Measurements from ENCODE around the gene CACYBP.

The CACYBP gene

DNA sequence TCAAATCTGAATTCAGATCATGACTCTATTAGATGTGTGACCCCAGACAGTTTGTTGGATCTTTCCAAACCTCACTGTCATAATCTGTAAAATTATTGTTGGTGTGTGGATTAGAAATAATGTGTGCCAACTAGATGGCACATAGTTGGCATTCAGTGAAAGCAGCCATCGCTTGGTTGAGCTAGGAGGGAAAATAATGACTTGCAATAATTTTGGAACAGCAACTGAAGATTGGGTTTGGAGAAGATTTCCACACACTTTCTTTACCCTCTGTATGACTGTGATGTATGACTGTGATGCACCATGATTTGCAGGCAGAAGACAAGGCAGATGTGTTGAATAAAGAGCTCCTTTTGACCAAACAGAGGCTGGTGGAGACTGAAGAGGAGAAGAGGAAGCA is 24.0 kb upstream of the CACYBP start:
- H3K36me3 ChIP-seq (ENCODE audit: control insufficient read depth, insufficient read depth, low read length): no peaks in the 10 kb centered on the region
- WGBS, 2 experiments (ENCODE audit: insufficient coverage in 2 of 2): 80 to 100% methylated on average over 1 of the region's 1 CpG

DNA sequence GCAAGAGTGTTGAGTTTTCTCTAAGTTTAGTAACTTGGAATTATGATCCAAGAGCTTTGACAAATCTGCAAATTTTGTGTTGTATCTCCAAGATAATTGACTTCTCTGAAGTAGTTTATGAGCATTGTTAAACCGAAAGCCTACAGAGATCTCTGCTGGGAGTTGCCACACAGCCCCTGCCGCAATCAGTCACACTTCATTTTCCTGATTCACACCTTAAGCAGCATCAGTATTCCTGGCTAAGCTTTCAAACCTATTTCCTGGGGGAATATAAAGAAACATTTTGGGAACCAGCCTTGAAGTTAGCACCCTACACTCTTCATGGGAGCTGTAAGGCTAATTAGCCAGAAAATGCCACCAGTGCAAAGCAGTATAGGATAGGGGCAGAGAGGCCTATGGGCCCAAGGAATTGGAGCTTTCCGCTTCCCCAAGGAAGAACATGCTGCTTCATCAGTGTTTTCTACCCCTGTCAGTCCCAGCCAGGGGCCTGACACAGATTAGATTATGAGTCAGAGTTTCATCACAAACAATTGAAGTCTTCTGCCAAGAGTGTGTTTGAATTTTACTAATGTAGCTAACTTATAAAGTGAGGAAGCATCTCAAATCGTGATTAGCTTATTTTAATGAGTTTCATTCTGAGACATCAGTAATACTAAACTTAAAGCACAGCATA is 23.2 kb upstream of the CACYBP start:
- 93% methylated on average over 2 of the region's 4 CpGs; no CpG with 5 or more reads in 1 of the 2 experiments for WGBS, 2 experiments (ENCODE audit: insufficient coverage in 2 of 2)
- H3K36me3 ChIP-seq (ENCODE audit: control insufficient read depth, insufficient read depth, low read length): no peaks in the 10 kb centered on the region
- H3K9me3 ChIP-seq (ENCODE audit: control insufficient read depth, low read length): no peaks in the 10 kb centered on the region
- no peak overlapping the region for H3K27ac ChIP-seq (ENCODE audit: low read depth, low read length, severe bottlenecking)
- no peak overlapping the region for H3K4me3 ChIP-seq (ENCODE audit: extremely low read depth, insufficient read depth, low read length, poor library complexity, severe bottlenecking)
- H3K4me1 ChIP-seq (ENCODE audit: control insufficient read depth, insufficient read depth, low read length, poor library complexity, severe bottlenecking): peaks cover 4% of the 10 kb centered on the region

More for the DNA sequence above, 24.0 kb upstream of the CACYBP start:
- Histone ChIP-seq H3K27ac (ENCODE audit: low read depth, low read length, severe bottlenecking) (no peak overlapping the region), H3K4me3 (ENCODE audit: extremely low read depth, insufficient read depth, low read length, poor library complexity, severe bottlenecking) (no peak overlapping the region), H3K9me3 (ENCODE audit: control insufficient read depth, low read length) (no peaks in the 10 kb centered on the region), H3K4me1 (ENCODE audit: control insufficient read depth, insufficient read depth, low read length, poor library complexity, severe bottlenecking) (peaks cover 4% of the 10 kb centered on the region)

DNA sequence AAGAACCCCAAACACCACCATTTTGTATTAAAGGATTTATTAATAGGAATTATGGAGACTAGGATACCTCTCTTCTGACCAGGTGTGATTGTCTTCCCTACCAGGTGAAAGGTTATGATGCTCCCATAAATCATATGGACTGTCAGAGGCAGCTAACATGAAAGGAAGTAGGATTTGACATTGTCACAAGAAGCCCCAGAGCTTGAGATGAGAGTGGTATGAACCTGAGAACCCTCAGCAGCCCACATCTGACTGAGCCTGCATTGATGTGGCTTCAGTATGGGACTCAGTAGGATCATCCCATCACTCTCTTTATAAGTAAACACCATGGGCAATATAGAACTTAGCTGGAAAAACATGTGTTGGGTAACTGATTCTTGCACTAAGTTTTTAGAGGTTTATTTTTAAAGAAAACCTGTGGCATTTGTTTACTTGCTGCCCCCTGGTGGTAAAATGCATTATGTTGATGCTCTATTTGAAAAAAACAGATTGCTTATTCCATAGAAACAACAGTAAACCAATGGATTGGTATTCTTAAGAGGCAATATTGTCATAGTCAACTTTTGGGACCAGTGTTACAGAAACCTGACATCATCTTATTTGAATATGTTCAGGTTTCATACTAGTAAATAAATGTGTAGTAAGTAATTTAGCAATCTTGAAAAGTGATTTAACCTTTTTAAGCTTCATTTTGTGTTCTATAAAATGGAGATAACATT is 16.6 kb upstream of the CACYBP start:
- no peaks in the 10 kb centered on the region for H3K9me3 ChIP-seq (ENCODE audit: control insufficient read depth, low read length)
- no peaks in the 10 kb centered on the region for H3K4me1 ChIP-seq (ENCODE audit: control insufficient read depth, insufficient read depth, low read length, poor library complexity, severe bottlenecking)
- no peaks in the 10 kb centered on the region for H3K36me3 ChIP-seq (ENCODE audit: control insufficient read depth, insufficient read depth, low read length)

DNA sequence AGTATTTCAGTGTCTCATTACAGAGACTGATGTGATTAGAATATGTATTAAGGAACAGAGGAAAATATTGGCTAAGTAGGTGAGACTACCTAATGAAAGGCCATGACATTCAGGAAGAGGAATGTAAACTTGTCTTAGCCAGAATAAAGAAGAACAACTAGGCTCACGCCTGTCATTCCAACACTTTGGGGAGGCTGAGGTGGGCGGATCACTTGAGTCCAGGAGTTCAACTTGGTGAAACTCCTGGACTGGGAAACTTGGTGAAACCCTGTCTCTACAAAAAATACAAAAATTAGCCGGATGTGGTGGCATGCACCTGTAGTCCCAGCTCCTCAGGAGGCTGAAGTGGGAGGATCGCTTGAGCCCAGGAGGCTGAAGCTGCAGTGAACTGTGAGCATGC is 14.8 kb upstream of the CACYBP start:
- H3K27ac ChIP-seq (ENCODE audit: low read depth, low read length, severe bottlenecking): no peak overlapping the region
- no peaks in the 10 kb centered on the region for H3K4me1 ChIP-seq (ENCODE audit: control insufficient read depth, insufficient read depth, low read length, poor library complexity, severe bottlenecking)
- no peaks in the 10 kb centered on the region for H3K36me3 ChIP-seq (ENCODE audit: control insufficient read depth, insufficient read depth, low read length)
- WGBS, 2 experiments (ENCODE audit: insufficient coverage in 2 of 2): 93 to 97% methylated on average over 4 of the region's 4 CpGs
- no peak overlapping the region for H3K4me3 ChIP-seq (ENCODE audit: extremely low read depth, insufficient read depth, low read length, poor library complexity, severe bottlenecking)
- no peaks in the 10 kb centered on the region for H3K9me3 ChIP-seq (ENCODE audit: control insufficient read depth, low read length)

More for the DNA sequence above, 16.6 kb upstream of the CACYBP start:
- no peak overlapping the region for H3K4me3 ChIP-seq (ENCODE audit: extremely low read depth, insufficient read depth, low read length, poor library complexity, severe bottlenecking)
- H3K27ac ChIP-seq (ENCODE audit: low read depth, low read length, severe bottlenecking): no peak overlapping the region

DNA sequence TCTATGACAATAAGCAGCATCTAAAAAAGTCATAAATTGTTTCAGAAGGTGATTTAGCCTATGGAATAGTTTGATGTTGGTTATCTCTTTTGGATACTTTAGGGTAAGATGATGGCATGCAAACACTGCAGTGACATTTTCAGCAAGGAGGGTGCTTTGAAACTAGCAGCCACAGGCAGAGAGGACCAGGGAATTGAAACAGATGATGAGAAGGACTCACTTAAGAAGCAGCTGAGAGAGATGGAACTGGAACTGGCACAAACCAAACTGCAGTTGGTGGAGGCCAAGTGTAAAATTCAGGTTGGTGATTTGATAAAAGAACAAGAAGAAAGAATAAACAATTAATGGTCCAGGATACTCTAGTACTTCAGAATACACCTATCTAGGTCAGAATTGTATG is 11.2 kb upstream of the CACYBP start:
- H3K27ac ChIP-seq (ENCODE audit: low read depth, low read length, severe bottlenecking): no peak overlapping the region
- H3K4me3 ChIP-seq (ENCODE audit: extremely low read depth, insufficient read depth, low read length, poor library complexity, severe bottlenecking): no peak overlapping the region
- no peaks in the 10 kb centered on the region for H3K9me3 ChIP-seq (ENCODE audit: control insufficient read depth, low read length)
- H3K36me3 ChIP-seq (ENCODE audit: control insufficient read depth, insufficient read depth, low read length): no peaks in the 10 kb centered on the region
- no peaks in the 10 kb centered on the region for H3K4me1 ChIP-seq (ENCODE audit: control insufficient read depth, insufficient read depth, low read length, poor library complexity, severe bottlenecking)

DNA sequence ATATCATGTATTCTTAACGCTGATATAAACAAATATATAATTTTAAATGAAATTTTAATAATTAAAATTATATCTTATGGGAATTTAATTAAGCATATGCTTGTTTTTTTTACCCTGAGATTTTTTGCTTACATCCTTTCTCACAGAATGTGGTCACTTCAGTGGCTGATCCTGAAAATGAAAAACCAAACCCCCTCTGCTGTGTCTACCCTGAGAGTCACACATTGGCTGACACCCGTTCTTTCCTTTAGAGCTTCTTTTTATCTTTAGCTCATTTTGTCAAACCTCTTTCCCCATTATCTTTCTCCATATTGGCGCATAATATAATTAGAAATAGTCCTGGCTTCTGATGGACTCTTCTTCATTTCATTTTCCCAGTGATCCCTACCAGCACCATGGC is 10.8 kb upstream of the CACYBP start:
- 100% methylated on average over 2 of the region's 3 CpGs for WGBS, 2 experiments (ENCODE audit: insufficient coverage in 2 of 2)
- H3K9me3 ChIP-seq (ENCODE audit: control insufficient read depth, low read length): no peaks in the 10 kb centered on the region
- no peak overlapping the region for H3K27ac ChIP-seq (ENCODE audit: low read depth, low read length, severe bottlenecking)
- no peak overlapping the region for H3K4me3 ChIP-seq (ENCODE audit: extremely low read depth, insufficient read depth, low read length, poor library complexity, severe bottlenecking)
- H3K4me1 ChIP-seq (ENCODE audit: control insufficient read depth, insufficient read depth, low read length, poor library complexity, severe bottlenecking): no peaks in the 10 kb centered on the region
- H3K36me3 ChIP-seq (ENCODE audit: control insufficient read depth, insufficient read depth, low read length): no peaks in the 10 kb centered on the region

DNA sequence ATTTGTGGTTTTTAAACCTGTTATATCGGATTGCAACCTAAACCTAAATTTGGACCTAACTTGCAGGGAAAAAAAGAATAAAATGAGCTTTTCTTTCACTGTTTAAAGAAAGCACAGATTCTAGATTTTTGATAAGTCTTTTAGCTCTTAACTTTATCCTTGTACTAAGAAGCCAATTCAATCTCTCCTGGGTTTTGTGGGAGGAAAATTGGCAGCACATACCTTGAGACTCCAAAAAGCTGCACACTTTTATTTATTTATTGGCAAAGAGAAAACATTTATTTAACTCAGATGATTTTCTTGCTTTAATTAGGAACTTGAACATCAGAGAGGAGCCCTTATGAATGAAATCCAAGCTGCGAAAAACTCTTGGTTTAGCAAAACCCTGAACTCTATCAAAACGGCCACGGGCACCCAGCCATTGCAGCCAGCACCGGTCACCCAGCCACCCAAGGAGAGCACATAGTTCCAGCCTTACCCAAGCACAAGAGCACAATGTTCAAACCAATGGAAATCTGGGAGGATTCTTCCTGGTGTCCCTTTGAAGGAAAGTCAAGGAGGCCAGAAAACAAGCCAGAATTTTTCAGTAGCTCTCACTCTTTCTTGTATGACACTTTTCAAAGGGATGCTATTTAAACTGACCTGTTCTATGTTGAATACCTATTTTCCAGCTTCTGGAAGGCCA is 10.1 kb upstream of the CACYBP start:
- no peaks in the 10 kb centered on the region for H3K9me3 ChIP-seq (ENCODE audit: control insufficient read depth, low read length)
- H3K4me1 ChIP-seq (ENCODE audit: control insufficient read depth, insufficient read depth, low read length, poor library complexity, severe bottlenecking): no peaks in the 10 kb centered on the region
- no peak overlapping the region for H3K4me3 ChIP-seq (ENCODE audit: extremely low read depth, insufficient read depth, low read length, poor library complexity, severe bottlenecking)
- H3K36me3 ChIP-seq (ENCODE audit: control insufficient read depth, insufficient read depth, low read length): no peaks in the 10 kb centered on the region
- WGBS, 2 experiments (ENCODE audit: insufficient coverage in 2 of 2): 90 to 100% methylated on average over 1 to 5 of the region's 5 CpGs
- no peak overlapping the region for H3K27ac ChIP-seq (ENCODE audit: low read depth, low read length, severe bottlenecking)

DNA sequence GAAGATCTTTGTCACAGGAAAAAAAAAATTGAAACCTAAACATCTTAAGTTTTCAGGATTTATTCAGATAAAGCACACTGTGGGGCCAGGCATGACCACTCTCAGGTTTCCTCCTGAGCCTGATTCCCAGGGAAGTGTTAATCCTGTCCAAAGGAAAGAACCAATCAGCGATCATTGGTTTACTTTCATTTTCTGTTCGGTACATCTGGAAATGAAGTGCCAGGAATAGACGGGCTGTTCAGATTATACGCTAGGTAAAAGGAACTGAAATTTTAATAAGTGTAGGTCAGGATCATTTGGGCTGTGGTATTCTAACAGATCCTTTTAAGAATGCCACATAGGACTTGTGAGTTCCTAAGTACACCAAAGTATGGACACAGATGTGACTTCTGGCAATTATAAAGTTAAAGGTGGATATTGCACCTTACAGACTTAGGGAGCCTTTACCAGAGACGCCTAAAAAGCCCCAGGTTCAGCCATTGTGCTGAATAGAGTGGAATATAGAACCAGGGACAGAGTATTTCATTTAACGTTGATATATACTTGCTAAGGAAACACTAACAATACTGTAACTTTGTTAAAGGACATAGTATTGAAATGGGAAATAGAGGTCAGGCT is 9.3 kb upstream of the CACYBP start:
- H3K9me3 ChIP-seq (ENCODE audit: control insufficient read depth, low read length): no peaks in the 10 kb centered on the region
- H3K36me3 ChIP-seq (ENCODE audit: control insufficient read depth, insufficient read depth, low read length): no peaks in the 10 kb centered on the region
- no peak overlapping the region for H3K4me3 ChIP-seq (ENCODE audit: extremely low read depth, insufficient read depth, low read length, poor library complexity, severe bottlenecking)
- H3K4me1 ChIP-seq (ENCODE audit: control insufficient read depth, insufficient read depth, low read length, poor library complexity, severe bottlenecking): no peaks in the 10 kb centered on the region
- 97% methylated on average over 5 of the region's 6 CpGs; no CpG with 5 or more reads in 1 of the 2 experiments for WGBS, 2 experiments (ENCODE audit: insufficient coverage in 2 of 2)
- no peak overlapping the region for H3K27ac ChIP-seq (ENCODE audit: low read depth, low read length, severe bottlenecking)

DNA sequence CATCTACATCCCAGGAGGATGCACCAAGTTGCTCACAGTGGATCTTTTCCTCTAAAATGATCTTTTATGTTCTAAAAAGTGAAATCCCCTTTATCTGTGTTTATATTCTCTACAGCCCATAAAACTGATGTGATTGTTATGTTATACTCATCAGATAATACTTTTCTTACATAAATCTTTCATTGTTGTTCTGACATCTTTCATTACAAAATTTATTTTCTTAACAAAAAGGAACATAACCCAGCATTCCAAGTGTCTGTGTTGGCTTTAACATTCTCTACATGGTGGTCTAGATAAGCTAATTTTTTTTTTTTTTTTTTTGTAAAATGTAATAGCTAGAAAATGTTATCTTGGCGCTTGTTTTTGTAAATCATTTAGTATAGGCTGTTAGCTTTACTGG is 8.3 kb upstream of the CACYBP start:
- H3K27ac ChIP-seq (ENCODE audit: low read depth, low read length, severe bottlenecking): no peak overlapping the region
- 83 to 100% methylated on average over 1 of the region's 1 CpG for whole genome bisulfite sequencing, 2 experiments (ENCODE audit: insufficient coverage in 2 of 2)
- H3K36me3 ChIP-seq (ENCODE audit: control insufficient read depth, insufficient read depth, low read length): no peaks in the 10 kb centered on the region
- H3K9me3 ChIP-seq (ENCODE audit: control insufficient read depth, low read length): no peaks in the 10 kb centered on the region
- no peak overlapping the region for H3K4me3 ChIP-seq (ENCODE audit: extremely low read depth, insufficient read depth, low read length, poor library complexity, severe bottlenecking)
- H3K4me1 ChIP-seq (ENCODE audit: control insufficient read depth, insufficient read depth, low read length, poor library complexity, severe bottlenecking): no peaks in the 10 kb centered on the region

DNA sequence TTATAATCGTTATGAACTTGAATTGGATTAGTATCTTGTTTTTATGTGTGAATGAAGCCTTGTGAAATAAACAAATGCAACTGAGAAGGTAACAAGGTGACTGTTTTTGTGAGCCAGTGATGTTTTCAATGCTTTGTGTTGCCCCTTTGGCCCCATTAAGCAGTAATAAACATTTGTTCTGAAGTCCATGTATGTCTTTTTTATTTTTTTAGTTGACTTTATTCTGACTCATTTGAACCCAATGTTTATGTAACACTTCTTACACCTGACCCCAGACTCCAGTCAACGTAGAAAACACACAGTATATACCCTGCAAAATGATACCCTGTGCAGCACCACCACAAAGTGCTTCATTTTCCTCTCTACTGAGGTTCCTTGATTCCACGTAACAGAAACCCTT is 4.6 kb upstream of the CACYBP start:
- no peak overlapping the region for H3K27ac ChIP-seq (ENCODE audit: low read depth, low read length, severe bottlenecking)
- H3K9me3 ChIP-seq (ENCODE audit: control insufficient read depth, low read length): no peaks in the 10 kb centered on the region
- WGBS, 2 experiments (ENCODE audit: insufficient coverage in 2 of 2): 100% methylated on average over 1 of the region's 3 CpGs; no CpG with 5 or more reads in 1 of the 2 experiments
- no peaks in the 10 kb centered on the region for H3K4me1 ChIP-seq (ENCODE audit: control insufficient read depth, insufficient read depth, low read length, poor library complexity, severe bottlenecking)
- H3K4me3 ChIP-seq (ENCODE audit: extremely low read depth, insufficient read depth, low read length, poor library complexity, severe bottlenecking): no peak overlapping the region
- H3K36me3 ChIP-seq (ENCODE audit: control insufficient read depth, insufficient read depth, low read length): no peaks in the 10 kb centered on the region
